K562 (cell line): Measurements from ENCODE around the gene MBOAT7. TPM values are rescaled to one million over a fixed set of nuclear protein-coding genes. Genes with fewer than 3 reads are reported as not detected.

Experiments
- ATAC-seq: fragments of 200-7000 bp; cut with Tn5 transposase; 3 replicates; pipeline ENCODE4 v1.9.1; 2020; ENCODE audit warnings: moderate library complexity
- BruUV-seq: library from RNA; stranded (reverse); fragments of 400-500 nt; replicated peaks from 2 replicates; lab custom pipeline; 2021; lab: Mats Ljungman, UMichigan
- CTCF ChIA-PET: fragments of 300-600 bp; formaldehyde crosslinking; extraction: SDS; loops from one replicate; lab custom pipeline; 2021; ENCODE audit warnings: low intra/inter-chr PET ratio; lab: Yijun Ruan, JAX
- POLR2A ChIA-PET: fragments of 300-600, 350-650 bp; sonication (Branson Sonifier 250); formaldehyde crosslinking; extraction: SDS; loops from one replicate; lab custom pipeline; 2021; ENCODE audit warnings: antibody characterized with exemption, inconsistent platforms; lab: Yijun Ruan, JAX
- DNase-seq, 4 experiments: peaks; one replicate each; pipeline versions ENCODE4 v3.0.0 to v3.0.0-alpha.2; 2011 to 2018; ENCODE audit warnings: low spot score in 3 of 4, mixed read lengths in 3 of 4; ENCODE audit errors: extremely low read depth in 1 of 4
- FAIRE-seq: peaks from 2 replicates; lab custom pipeline; 2011; peaks lifted over from hg19 to GRCh38; lab: Jason Lieb, UNC
- H2AFZ ChIP-seq: 2 replicates; pipeline ENCODE4 v1.6.0; 2011; ENCODE audit warnings: low read depth, low read length, control low read depth, inconsistent platforms
- H3K27ac ChIP-seq: fragments of 200-600 bp; 3 replicates; pipeline ENCODE4 v1.8.0; 2011; ENCODE audit warnings: low read depth, mild to moderate bottlenecking, control low read depth, inconsistent platforms, low read length, moderate library complexity, mixed read lengths; ENCODE audit errors: extremely low read depth
- H3K27me3 ChIP-seq, 2 experiments: fragments of 300-600 bp in 1 of 2; 2 replicates in 1 of 2; 3 replicates in 1 of 2; pipeline versions ENCODE4 v1.6.0 to v1.8.0; 2011; ENCODE audit warnings: inconsistent platforms in 2 of 2, low read length in 2 of 2, mild to moderate bottlenecking in 1 of 2, mixed read lengths in 1 of 2, moderate library complexity in 1 of 2; ENCODE audit not compliant: control insufficient read depth in 2 of 2, insufficient read depth in 2 of 2
- H3K36me3 ChIP-seq: fragments of 300-600 bp; 3 replicates; pipeline ENCODE4 v1.8.0; 2011; ENCODE audit warnings: mild to moderate bottlenecking, low read length, inconsistent platforms; ENCODE audit not compliant: control insufficient read depth, insufficient read depth
- H3K4me1 ChIP-seq, 2 experiments: fragments of 200-600 bp in 1 of 2; replicated peaks in 1 of 2; 2 replicates in 1 of 2; 3 replicates in 1 of 2; pipeline versions ENCODE4 v1.5.1 to v1.8.0; 2011; ENCODE audit warnings: inconsistent platforms in 2 of 2, low read length in 2 of 2, mild to moderate bottlenecking in 1 of 2, mixed read lengths in 1 of 2, moderate library complexity in 1 of 2; ENCODE audit not compliant: control insufficient read depth in 2 of 2, insufficient read depth in 2 of 2
- H3K4me2 ChIP-seq: 2 replicates; pipeline ENCODE4 v1.6.1; 2011; ENCODE audit warnings: low read length, control low read depth, inconsistent platforms, mixed read lengths; ENCODE audit not compliant: insufficient read depth
- H3K4me3 ChIP-seq: fragments of 200-600 bp; sonication (generic), shearing (Covaris generic); 2 replicates; pipeline ENCODE4 v1.5.1; 2016; ENCODE audit warnings: control low read depth, inconsistent platforms
- H3K79me2 ChIP-seq: fragments of 200-600 bp; 3 replicates; pipeline ENCODE4 v1.8.0; 2011; ENCODE audit warnings: low read length, inconsistent platforms; ENCODE audit not compliant: control insufficient read depth, insufficient read depth
- H3K9ac ChIP-seq, 2 experiments: 2 replicates each; pipeline versions ENCODE4 v1.6.0 to v1.6.1; 2011; ENCODE audit warnings: low read depth in 2 of 2, low read length in 2 of 2, control low read depth in 1 of 2, inconsistent platforms in 1 of 2, mild to moderate bottlenecking in 1 of 2, mixed read lengths in 1 of 2; ENCODE audit not compliant: insufficient read depth in 1 of 2
- H3K9me1 ChIP-seq: one replicate; pipeline ENCODE4 v1.6.0; 2011; ENCODE audit warnings: inconsistent platforms, mild to moderate bottlenecking, low read length, moderate library complexity; ENCODE audit not compliant: control insufficient read depth, insufficient read depth
- H3K9me3 ChIP-seq: replicated peaks from 2 replicates; pipeline ENCODE4 v1.5.1; 2011; ENCODE audit warnings: low read depth, low read length, inconsistent platforms; ENCODE audit not compliant: control insufficient read depth, insufficient read depth
- H4K20me1 ChIP-seq: replicated peaks from 2 replicates; pipeline ENCODE4 v1.6.1; 2011; ENCODE audit warnings: low read length, inconsistent platforms, mixed read lengths; ENCODE audit not compliant: control insufficient read depth, insufficient read depth
- ELF1 ChIP-seq: fragments of 200-800 bp; sonication (Bioruptor generic); IDR thresholded peaks from 2 replicates; pipeline ENCODE4 v1.6.1; 2016; ENCODE audit warnings: missing genetic modification characterization, missing compliant biosample characterization
- FOXA1 ChIP-seq: fragments of 450-650 bp; IDR thresholded peaks from 2 replicates; pipeline ENCODE4 v1.6.1; 2016; ENCODE audit warnings: mild to moderate bottlenecking, borderline replicate concordance
- JUND ChIP-seq, 2 experiments: IDR thresholded peaks; 2 replicates in 1 of 2; 3 replicates in 1 of 2; pipeline ENCODE4 v1.6.1; 2011; ENCODE audit warnings: borderline replicate concordance in 2 of 2, low read depth in 2 of 2, low read length in 2 of 2, improper control_type of control experiment in 1 of 2, missing biosample characterization in 1 of 2, missing genetic modification characterization in 1 of 2, missing genetic modification reagents in 1 of 2
- TAF1 ChIP-seq: IDR thresholded peaks from 2 replicates; pipeline ENCODE4 v1.6.1; 2011; ENCODE audit warnings: mild to moderate bottlenecking, low read length, moderate library complexity; ENCODE audit not compliant: insufficient read depth, control insufficient read depth, severe bottlenecking; ENCODE audit errors: extremely low read depth
- TAF9B ChIP-seq: fragments of 450-650 bp; IDR thresholded peaks from 2 replicates; pipeline ENCODE4 v1.6.1; 2018; ENCODE audit warnings: mild to moderate bottlenecking; ENCODE audit not compliant: partially characterized antibody
- ZBTB7A ChIP-seq: IDR thresholded peaks from 2 replicates; pipeline ENCODE4 v1.6.1; 2011; ENCODE audit warnings: low read depth, mild to moderate bottlenecking, low read length, moderate library complexity, borderline replicate concordance; ENCODE audit not compliant: control insufficient read depth
- ZNF23 ChIP-seq: fragments of 250-450 bp; sonication (Bioruptor Pico); IDR thresholded peaks from 2 replicates; pipeline ENCODE4 v1.4.0; 2020; ENCODE audit warnings: mild to moderate bottlenecking
- ZNF431 ChIP-seq: sonication (generic); formaldehyde crosslinking; IDR thresholded peaks from 2 replicates; pipeline ENCODE4 v1.8.0; 2022; ENCODE audit warnings: mild to moderate bottlenecking, missing genetic modification reagents
- WGBS: fragments of 100-300 bp; shearing (Covaris generic); methylation state at CpG from one replicate; pipeline ENCODE4 v1.1.6; 2016; ENCODE audit warnings: low coverage, mixed read lengths; ENCODE audit not compliant: insufficient coverage; ENCODE audit errors: missing lambda C conversion rate; 5-methylcytosine and 5-hydroxymethylcytosine counted together
- in situ Hi-C: fragments of 300-500 bp; cut with MboI; formaldehyde crosslinking; loops from 4 replicates; pipeline ENCODE4 v1.15.0; 2018; ENCODE audit warnings: inconsistent platforms, mixed read lengths
- intact Hi-C: fragments of 100-400 bp; cut with micrococcal nuclease; formaldehyde crosslinking; loops from 2 replicates; pipeline ENCODE4 v1.14.2; 2022
- polyA plus RNA-seq, 8 experiments: library from polyadenylated mRNA; depleted of rRNA in 4 of 8; stranded (reverse) in 5 of 8; unstranded in 3 of 8; fragments of >200 nt; fragmentation: Nextera tagmentation in 2 of 8; fragmentation: Illumina TruSeq in 1 of 8; extraction: Ambion mirVana in 2 of 8; extraction: Trizol in 1 of 8; gene quantifications; 2 replicates each; pipeline versions ENCODE4 v1.2.1 to v1.2.3, GENCODE V29; 2011 to 2014; ENCODE audit warnings: inconsistent platforms in 1 of 8, missing spikeins in 1 of 8
- total RNA-seq, 7 experiments: library from RNA; depleted of rRNA in 6 of 7; stranded (reverse); fragments of >200 nt in 6 of 7; fragmentation: Illumina TruSeq in 2 of 7; extraction: Trizol in 2 of 7; gene quantifications; 2 replicates each; pipeline versions ENCODE4 v1.2.1 to v1.2.3, GENCODE V29; 2011 to 2021; ENCODE audit warnings: low replicate concordance in 1 of 7
- TF ChIP-seq, protein P1 (sequence below), 2 experiments: fragments of 250-450 bp in 1 of 2; fragments of 450-650 bp in 1 of 2; sonication (Bioruptor Pico) in 1 of 2; IDR thresholded peaks; 2 replicates each; pipeline versions ENCODE4 v1.6.1 to v1.8.0; 2016 to 2021; ENCODE audit warnings: mild to moderate bottlenecking in 2 of 2, moderate library complexity in 2 of 2, missing compliant biosample characterization in 1 of 2, missing genetic modification characterization in 1 of 2
- TF ChIP-seq, protein P2 (sequence below): IDR thresholded peaks from 2 replicates; pipeline ENCODE4 v1.6.1; 2016; ENCODE audit warnings: missing genetic modification characterization, missing compliant biosample characterization
- TF ChIP-seq, protein P3 (sequence below): fragments of 450-650 bp; formaldehyde crosslinking; IDR thresholded peaks from 2 replicates; pipeline ENCODE4 v1.4.0; 2020; ENCODE audit warnings: mild to moderate bottlenecking, moderate library complexity
- TF ChIP-seq, protein P4 (sequence below): fragments of 200-800 bp; sonication (Bioruptor generic); IDR thresholded peaks from 2 replicates; pipeline ENCODE4 v1.6.1; 2017; ENCODE audit warnings: missing genetic modification characterization, missing compliant biosample characterization

The MBOAT7 gene
- total and polyA plus RNA-seq, 9 of the 15 experiments (the other 6 are each of a cell fraction or from before 2014, with no cell fraction given): 1.4 to 153 (median 56.1) TPM

DNA sequence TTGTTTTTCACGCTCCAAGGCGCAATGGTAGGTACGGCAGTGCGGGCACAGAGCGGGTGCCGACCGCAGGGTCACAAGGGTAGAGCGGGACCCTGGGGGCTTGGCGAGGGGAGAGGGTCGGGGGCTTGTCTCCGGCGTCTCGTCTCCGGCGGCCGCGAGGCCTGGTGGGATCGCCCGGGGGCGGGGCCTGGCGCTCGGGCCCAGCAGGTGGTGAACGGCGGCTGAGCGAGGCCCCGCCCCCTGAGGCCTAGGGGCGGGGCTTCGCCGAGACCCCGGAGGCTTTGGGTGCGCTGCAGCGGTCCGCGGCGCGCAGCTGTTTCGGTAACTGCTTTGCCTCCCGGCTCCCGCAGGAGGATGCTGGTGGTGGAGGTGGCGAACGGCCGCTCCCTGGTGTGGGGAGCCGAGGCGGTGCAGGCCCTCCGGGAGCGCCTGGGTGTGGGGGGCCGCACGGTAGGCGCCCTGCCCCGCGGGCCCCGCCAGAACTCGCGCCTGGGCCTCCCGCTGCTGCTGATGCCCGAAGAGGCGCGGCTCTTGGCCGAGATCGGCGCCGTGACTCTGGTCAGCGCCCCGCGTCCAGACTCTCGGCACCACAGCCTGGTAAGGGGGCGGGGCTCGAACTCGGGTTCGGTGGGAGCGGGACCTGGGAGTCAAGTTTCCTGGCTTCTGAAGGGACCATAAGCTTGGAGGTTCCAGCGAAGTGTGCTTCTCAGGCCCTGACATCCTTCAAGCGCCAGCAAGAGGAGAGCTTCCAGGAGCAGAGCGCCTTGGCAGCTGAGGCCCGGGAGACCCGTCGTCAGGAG is 1.8 kb upstream of the MBOAT7 start, which contains the start of gene TSEN34 (continued):
- TF ChIP-seq JUND (IDR thresholded peaks at IDR 0.05; ENCODE audit: borderline replicate concordance, low read depth, low read length) (no peak), JUND (tag; IDR thresholded peaks at IDR 0.05; ENCODE audit: borderline replicate concordance, low read depth, low read length) (no peak), TAF9B (no peak), ZBTB7A (peak; percentile 92), TAF1 (no peak), ZNF23 (no peak), ZNF431 (CRISPR knock-in tag) (0 out of 2 replicates have a peak, but pooled peaks have one; percentile 30)
- TF ChIP-seq, all 486 proteins: peak for 71

DNA sequence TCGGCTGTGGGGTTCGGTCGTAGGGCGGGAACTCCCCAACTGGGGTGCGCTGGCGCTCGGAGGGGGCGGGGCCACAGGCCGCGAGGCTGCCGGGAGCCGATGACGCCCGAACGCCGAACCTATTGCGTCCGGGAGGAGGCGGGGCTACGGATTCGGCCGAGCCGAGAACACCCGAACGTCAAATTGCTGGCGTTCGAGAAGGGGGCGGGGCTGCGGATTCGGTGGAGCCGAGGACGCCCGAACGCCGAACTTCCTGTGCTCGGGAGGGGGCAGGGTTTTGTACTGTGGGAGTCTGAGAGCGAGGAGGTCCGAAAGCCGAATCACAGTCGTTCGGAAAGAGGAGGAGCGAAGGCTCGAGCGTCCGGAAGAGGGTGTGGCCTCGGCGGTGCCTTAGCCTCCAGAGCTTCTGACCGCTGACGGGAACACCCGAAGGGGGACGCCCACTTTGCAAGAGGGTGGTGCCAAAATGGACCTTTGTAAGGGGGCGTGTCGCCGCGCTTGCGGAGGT is 1.2 kb upstream of the MBOAT7 start:
- H3K9me1 ChIP-seq: peaks cover 5% of the 10 kb centered on the region
- under 1% methylated on average over 42 of the region's 56 CpGs for WGBS
- in situ Hi-C loops (no loop called here), intact Hi-C loops (no loop called here)
- H3K36me3 ChIP-seq: peaks cover 55% of the 10 kb centered on the region
- peak overlapping the region; percentile 96 for H3K4me2 ChIP-seq
- peak overlapping the region; percentile 96 for H3K4me3 ChIP-seq
- FAIRE-seq: no peak
- CTCF ChIA-PET: no interaction called here
- POLR2A ChIA-PET: interaction anchor here (0.6 to 7.0 kb wide), 9 partner anchors 11 to 75 kb away, joined by 4 to 206 read pairs (median 8); partner anchors contain the start of genes CNOT3, LENG1, RPS9 and TMC4
- H3K27ac ChIP-seq: peak overlapping the region; percentile 100
- H3K27me3 ChIP-seq: no peaks in the 10 kb centered on the region
- H4K20me1 ChIP-seq: no peaks in the 10 kb centered on the region
- H3K9me3 ChIP-seq: no peaks in the 10 kb centered on the region
- H3K4me1 ChIP-seq: peaks cover 27 to 50% of the 10 kb centered on the region in 2 experiments
- H3K9ac ChIP-seq: peak overlapping the region; percentile 98 to 99
- BruUV-seq: no TSS peak
- peak; percentile 80 for ATAC-seq
- H3K79me2 ChIP-seq: peaks cover 52% of the 10 kb centered on the region
- H2AFZ ChIP-seq: peak overlapping the region; percentile 98
- DNase-seq: peak; percentile 68 to 99 (median 76)
- TF ChIP-seq, protein P1, sequence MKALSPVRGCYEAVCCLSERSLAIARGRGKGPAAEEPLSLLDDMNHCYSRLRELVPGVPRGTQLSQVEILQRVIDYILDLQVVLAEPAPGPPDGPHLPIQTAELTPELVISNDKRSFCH (CRISPR knock-in tag; IDR thresholded peaks at IDR 0.05): no peak
- TF ChIP-seq, protein P1 (tag; IDR thresholded peaks at IDR 0.05): no peak
- peak; percentile 50; the same call in 1 of the 2 replicates for TF ChIP-seq ELF1 (tag)
- TF ChIP-seq, protein P2, sequence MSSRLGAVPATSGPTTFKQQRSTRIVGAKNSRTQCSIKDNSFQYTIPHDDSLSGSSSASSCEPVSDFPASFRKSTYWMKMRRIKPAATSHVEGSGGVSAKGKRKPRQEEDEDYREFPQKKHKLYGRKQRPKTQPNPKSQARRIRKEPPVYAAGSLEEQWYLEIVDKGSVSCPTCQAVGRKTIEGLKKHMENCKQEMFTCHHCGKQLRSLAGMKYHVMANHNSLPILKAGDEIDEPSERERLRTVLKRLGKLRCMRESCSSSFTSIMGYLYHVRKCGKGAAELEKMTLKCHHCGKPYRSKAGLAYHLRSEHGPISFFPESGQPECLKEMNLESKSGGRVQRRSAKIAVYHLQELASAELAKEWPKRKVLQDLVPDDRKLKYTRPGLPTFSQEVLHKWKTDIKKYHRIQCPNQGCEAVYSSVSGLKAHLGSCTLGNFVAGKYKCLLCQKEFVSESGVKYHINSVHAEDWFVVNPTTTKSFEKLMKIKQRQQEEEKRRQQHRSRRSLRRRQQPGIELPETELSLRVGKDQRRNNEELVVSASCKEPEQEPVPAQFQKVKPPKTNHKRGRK (tag): no peak
- TF ChIP-seq FOXA1: no peak
- TF ChIP-seq, protein P3, sequence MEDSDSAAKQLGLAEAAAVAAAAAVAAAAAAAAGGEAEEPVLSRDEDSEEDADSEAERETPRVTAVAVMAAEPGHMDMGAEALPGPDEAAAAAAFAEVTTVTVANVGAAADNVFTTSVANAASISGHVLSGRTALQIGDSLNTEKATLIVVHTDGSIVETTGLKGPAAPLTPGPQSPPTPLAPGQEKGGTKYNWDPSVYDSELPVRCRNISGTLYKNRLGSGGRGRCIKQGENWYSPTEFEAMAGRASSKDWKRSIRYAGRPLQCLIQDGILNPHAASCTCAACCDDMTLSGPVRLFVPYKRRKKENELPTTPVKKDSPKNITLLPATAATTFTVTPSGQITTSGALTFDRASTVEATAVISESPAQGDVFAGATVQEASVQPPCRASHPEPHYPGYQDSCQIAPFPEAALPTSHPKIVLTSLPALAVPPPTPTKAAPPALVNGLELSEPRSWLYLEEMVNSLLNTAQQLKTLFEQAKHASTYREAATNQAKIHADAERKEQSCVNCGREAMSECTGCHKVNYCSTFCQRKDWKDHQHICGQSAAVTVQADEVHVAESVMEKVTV: peak; percentile 100
- TF ChIP-seq, protein P4, sequence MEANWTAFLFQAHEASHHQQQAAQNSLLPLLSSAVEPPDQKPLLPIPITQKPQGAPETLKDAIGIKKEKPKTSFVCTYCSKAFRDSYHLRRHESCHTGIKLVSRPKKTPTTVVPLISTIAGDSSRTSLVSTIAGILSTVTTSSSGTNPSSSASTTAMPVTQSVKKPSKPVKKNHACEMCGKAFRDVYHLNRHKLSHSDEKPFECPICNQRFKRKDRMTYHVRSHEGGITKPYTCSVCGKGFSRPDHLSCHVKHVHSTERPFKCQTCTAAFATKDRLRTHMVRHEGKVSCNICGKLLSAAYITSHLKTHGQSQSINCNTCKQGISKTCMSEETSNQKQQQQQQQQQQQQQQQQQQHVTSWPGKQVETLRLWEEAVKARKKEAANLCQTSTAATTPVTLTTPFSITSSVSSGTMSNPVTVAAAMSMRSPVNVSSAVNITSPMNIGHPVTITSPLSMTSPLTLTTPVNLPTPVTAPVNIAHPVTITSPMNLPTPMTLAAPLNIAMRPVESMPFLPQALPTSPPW (CRISPR knock-in tag): 0 out of 2 replicates have a peak, but pooled peaks have one; percentile 29
